ENCODE measurements around the gene PHF19. TPM values are rescaled to one million over a fixed set of nuclear protein-coding genes. Genes with fewer than 3 reads are reported as not detected.
A peak's percentile ranks its signal among the peaks of the same experiment; 100 is the strongest.

PHF19 gene
- 100 to 1,000 TPM; 331 to 351 TPM for total RNA-seq

GRCh38 chr9:120876842-120877240, at the start of gene PHF19:
Gene PHF19 (minus strand): TSS chr9:120877188. CDS start chr9:120874741, 2,447 bp downstream.
- ChIA-PET POLR2A (interaction anchor here (1.0 to 2.8 kb wide), 4 partner anchors 15 to 53 kb away, joined by 3 to 11 read pairs (median 6); no protein-coding TSS in a partner anchor), CTCF (interaction anchor here (0.8 to 1.6 kb wide), 5 partner anchors 9 to 47 kb away, joined by 3 to 6 read pairs (median 3); no protein-coding TSS in a partner anchor)
- no peaks in the 10 kb centered on the region for H3K27me3 Mint-ChIP-seq
- peak within 1 kb of the TSS; percentile 98 for H3K27ac Mint-ChIP-seq
- H3K9me3 Mint-ChIP-seq, result no peaks in the 10 kb centered on the region
- H3K4me1 Mint-ChIP-seq, result peaks cover 82% of the 10 kb centered on the region
- peak; percentile 59 for DNase-seq
- H3K36me3 Mint-ChIP-seq (ENCODE audit: low read depth), result peaks cover 59% of the 10 kb centered on the region
- peak within 1 kb of the TSS; percentile 90 for H3K4me3 Mint-ChIP-seq

DNA sequence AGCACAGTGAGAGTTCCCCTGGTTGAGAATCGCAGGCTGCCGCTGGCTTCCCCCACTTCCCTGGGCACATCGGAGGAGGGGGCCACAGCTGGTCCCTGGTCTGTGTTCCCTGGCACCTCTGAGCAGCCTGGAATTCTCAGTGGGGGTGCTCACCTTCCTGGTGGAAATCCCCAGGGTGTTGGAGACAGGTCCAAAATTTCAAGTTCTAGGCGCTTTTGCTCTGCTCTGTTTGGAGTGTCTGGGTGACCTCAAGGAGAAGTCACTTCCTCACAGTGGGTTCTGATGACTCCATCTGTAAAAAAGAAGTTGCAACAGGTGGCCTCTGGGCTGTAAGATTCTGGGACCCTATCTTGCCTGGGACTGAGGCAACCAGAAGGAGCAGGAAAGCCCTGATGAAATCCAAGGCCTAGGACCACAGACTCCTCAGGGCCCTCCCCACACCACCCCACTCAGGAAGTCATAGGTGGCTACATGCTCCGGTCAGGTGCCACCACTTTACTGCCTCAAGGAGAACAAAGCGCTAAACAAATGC, 49.5 kb upstream of the PHF19 start, which contains the start of gene TRAF1:
TRAF1 (minus strand) TSS at position 400 of the 532 bp plus-strand sequence. CDS start 721 bp downstream, outside the sequence.
- peak; percentile 40 for DNase-seq
- POLR2A ChIA-PET, result interaction anchor here (0.6 to 1.6 kb wide), 4 partner anchors 31 to 54 kb away, joined by 3 to 6 read pairs (median 3); no protein-coding TSS in a partner anchor
- Mint-ChIP-seq H3K27me3 (no peaks in the 10 kb centered on the region), H3K27ac (peak within 1 kb of the TSS; percentile 98), H3K4me3 (peak within 1 kb of the TSS; percentile 92), H3K36me3 (ENCODE audit: low read depth) (peaks cover 61% of the 10 kb centered on the region), H3K4me1 (peaks cover 84% of the 10 kb centered on the region), H3K9me3 (no peaks in the 10 kb centered on the region)
- CTCF ChIA-PET, result interaction anchor here (0.6 to 2.2 kb wide), 5 partner anchors 9 to 62 kb away, joined by 3 to 9 read pairs (median 3); no protein-coding TSS in a partner anchor

- Mint-ChIP-seq H3K36me3 (ENCODE audit: low read depth) (peaks cover 66% of the 10 kb centered on the region), H3K9me3 (no peaks in the 10 kb centered on the region), H3K27ac (peak overlapping the region; percentile 98), H3K4me3 (peak overlapping the region; percentile 92), H3K4me1 (peaks cover 84% of the 10 kb centered on the region), H3K27me3 (no peaks in the 10 kb centered on the region)
- ChIA-PET CTCF (interaction anchor here (0.6 to 2.2 kb wide), 6 partner anchors 9 to 52 kb away, joined by 3 to 10 read pairs (median 4); no protein-coding TSS in a partner anchor), POLR2A (interaction anchor here (0.6 to 1.8 kb wide), 7 partner anchors 29 to 53 kb away, joined by 3 to 6 read pairs (median 3); partner anchors contain the start of gene PHF19)
- peak; percentile 62 for DNase-seq
Observed at GRCh38 chr9:120925535-120926396, 48.8 kb upstream of the PHF19 start.

GRCh38 chr9:120924698-120925534, 47.9 kb upstream of the PHF19 start:
- Mint-ChIP-seq H3K27ac (peak overlapping the region; percentile 98), H3K27me3 (no peaks in the 10 kb centered on the region), H3K4me1 (peaks cover 86% of the 10 kb centered on the region), H3K4me3 (peak overlapping the region; percentile 92), H3K9me3 (no peaks in the 10 kb centered on the region), H3K36me3 (ENCODE audit: low read depth) (peaks cover 71% of the 10 kb centered on the region)
- DNase-seq, result no peak
- CTCF ChIA-PET, result interaction anchor here (0.8 to 2.2 kb wide), 6 partner anchors 11 to 55 kb away, joined by 3 to 10 read pairs (median 4); no protein-coding TSS in a partner anchor
- POLR2A ChIA-PET, result interaction anchor here (1.0 to 1.8 kb wide), 3 partner anchors 9 to 48 kb away, joined by 3 to 7 read pairs (median 6); partner anchors contain the start of gene PHF19

- peaks cover 87% of the 10 kb centered on the region for H3K4me1 Mint-ChIP-seq
- POLR2A ChIA-PET, result interaction anchor here (1.0 to 1.8 kb wide), 2 partner anchors 8 to 46 kb away, joined by 6 to 7 read pairs; partner anchors contain the start of gene PHF19
- H3K36me3 Mint-ChIP-seq (ENCODE audit: low read depth), result peaks cover 80% of the 10 kb centered on the region
- no peak for DNase-seq
- H3K27me3 Mint-ChIP-seq, result no peaks in the 10 kb centered on the region
- no peaks in the 10 kb centered on the region for H3K9me3 Mint-ChIP-seq
- CTCF ChIA-PET, result interaction anchor here (0.9 to 1.9 kb wide), 5 partner anchors 11 to 54 kb away, joined by 3 to 10 read pairs (median 3); partner anchors contain the start of gene PHF19
- peak overlapping the region; percentile 98 for H3K27ac Mint-ChIP-seq
- H3K4me3 Mint-ChIP-seq, result peak overlapping the region; percentile 92
Observed at GRCh38 chr9:120923620-120924328, 46.8 kb upstream of the PHF19 start.

DNA sequence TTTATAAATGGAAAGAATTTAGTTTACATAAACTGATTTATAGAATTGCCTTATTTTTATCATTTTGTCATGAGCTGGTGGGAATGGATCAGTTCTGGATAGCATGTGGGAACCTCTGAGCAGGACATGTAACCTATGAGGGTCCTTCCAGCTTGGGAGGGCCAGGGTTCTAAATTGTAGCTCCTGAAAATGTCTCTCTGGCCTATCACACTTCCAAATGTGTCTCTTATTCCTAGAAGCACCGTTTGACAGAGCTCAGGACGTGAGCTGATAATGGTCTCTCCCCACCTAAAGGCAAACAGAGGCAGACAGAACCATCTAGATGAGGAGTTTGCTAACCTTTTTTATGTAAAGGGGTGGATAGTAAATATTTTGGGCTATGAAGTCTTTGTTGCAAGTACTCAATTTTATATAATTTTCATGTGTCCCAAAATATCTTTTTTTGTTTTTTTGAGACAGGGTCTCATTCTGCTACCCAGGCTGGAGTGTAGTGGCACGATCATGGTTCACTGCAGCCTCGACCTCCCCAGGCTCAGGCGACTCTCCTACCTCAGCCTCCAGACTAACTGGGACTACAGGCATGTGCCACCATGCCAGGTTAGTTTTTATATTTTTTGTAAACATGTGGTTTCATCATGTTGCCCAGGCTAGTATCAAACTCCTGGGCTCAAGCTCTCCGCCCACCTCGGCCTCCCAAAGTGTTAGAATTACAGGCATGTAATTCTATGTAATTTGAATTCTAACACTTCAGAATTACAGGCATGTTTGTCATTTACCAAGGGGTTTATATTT, 45.6 kb upstream of the PHF19 start:
- DNase-seq, result no peak
- CTCF ChIA-PET, result interaction anchor here (0.6 to 2.6 kb wide), 7 partner anchors 9 to 45 kb away, joined by 3 to 11 read pairs (median 4); partner anchors contain the start of gene PHF19
- peaks cover 82% of the 10 kb centered on the region for H3K36me3 Mint-ChIP-seq (ENCODE audit: low read depth)

DNA sequence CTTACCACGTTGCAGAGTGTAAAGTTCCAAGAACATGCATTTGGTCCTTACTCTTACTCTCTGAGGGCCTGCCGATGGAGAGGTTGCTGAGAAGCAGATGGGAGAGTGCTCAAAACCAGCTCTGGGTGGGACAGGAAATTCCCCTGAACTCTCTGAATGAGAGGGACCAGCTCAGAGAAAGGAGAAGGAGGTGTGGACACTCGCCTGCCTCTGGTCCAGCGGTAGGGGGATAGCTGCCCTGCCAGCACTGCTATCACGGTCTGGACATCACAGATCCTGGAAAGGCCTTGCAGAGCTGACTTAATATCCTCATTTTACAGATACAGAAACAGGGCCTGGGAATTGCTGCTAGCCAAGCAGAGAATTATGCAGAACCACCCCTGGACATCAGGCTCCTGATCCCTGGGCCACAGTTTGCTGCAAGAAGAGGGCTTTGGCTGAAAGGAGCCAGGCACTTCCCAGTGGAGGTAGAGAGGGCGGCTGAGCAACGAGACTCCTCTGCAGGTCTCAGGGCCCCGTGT, 44.7 kb upstream of the PHF19 start:
- DNase-seq, result no peak
- Mint-ChIP-seq H3K27ac (peak overlapping the region; percentile 85), H3K4me1 (peaks cover 87% of the 10 kb centered on the region), H3K4me3 (peak overlapping the region; percentile 92), H3K9me3 (peaks cover 7% of the 10 kb centered on the region), H3K36me3 (ENCODE audit: low read depth) (peaks cover 88% of the 10 kb centered on the region), H3K27me3 (no peaks in the 10 kb centered on the region)
- ChIA-PET POLR2A (interaction anchor here (0.5 kb wide), 1 partner anchor 22 kb away, joined by 6 read pairs; no protein-coding TSS in a partner anchor), CTCF (interaction anchor here (0.6 to 2.6 kb wide), 7 partner anchors 8 to 201 kb away, joined by 3 to 11 read pairs (median 4); no protein-coding TSS in a partner anchor)

More for the DNA sequence above, 45.6 kb upstream of the PHF19 start:
- Mint-ChIP-seq H3K4me3 (peak overlapping the region; percentile 92), H3K27ac (peak overlapping the region; percentile 85), H3K9me3 (peaks cover 3% of the 10 kb centered on the region), H3K27me3 (no peaks in the 10 kb centered on the region), H3K4me1 (peaks cover 87% of the 10 kb centered on the region)
- POLR2A ChIA-PET, result interaction anchor here (0.5 kb wide), 1 partner anchor 14 kb away, joined by 3 read pairs; no protein-coding TSS in a partner anchor

DNA sequence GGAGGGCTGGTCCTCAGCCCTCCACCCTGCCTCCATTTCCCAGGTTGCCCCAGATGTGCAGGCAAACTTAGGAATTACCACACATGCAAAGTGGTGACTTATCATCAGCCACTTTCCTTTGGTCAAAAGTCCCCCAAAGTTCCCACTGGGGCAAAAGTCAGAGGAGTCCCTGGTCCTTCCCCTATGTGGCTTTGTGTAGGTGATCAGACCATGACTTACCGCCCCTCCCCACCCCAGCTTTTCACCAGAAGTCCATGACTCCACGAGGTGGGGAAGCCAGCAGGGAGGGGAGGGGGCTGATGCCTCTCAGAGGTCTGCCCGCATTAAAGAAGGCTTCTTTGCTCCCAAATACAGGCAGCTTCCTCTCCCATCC, 43.8 kb upstream of the PHF19 start:
- POLR2A ChIA-PET, result no interaction called here
- peaks cover 7% of the 10 kb centered on the region for H3K9me3 Mint-ChIP-seq
- peaks cover 91% of the 10 kb centered on the region for H3K36me3 Mint-ChIP-seq (ENCODE audit: low read depth)
- CTCF ChIA-PET, result interaction anchor here (0.9 to 2.6 kb wide), 7 partner anchors 7 to 31 kb away, joined by 3 to 11 read pairs (median 4); no protein-coding TSS in a partner anchor
- H3K27me3 Mint-ChIP-seq, result no peaks in the 10 kb centered on the region
- H3K27ac Mint-ChIP-seq, result peak overlapping the region; percentile 85
- no peak for DNase-seq
- peaks cover 91% of the 10 kb centered on the region for H3K4me1 Mint-ChIP-seq
- peak overlapping the region; percentile 92 for H3K4me3 Mint-ChIP-seq

GRCh38 chr9:120919843-120920805, 43.1 kb upstream of the PHF19 start:
- CTCF ChIA-PET, result interaction anchor here (0.9 to 1.7 kb wide), 5 partner anchors 13 to 31 kb away, joined by 3 to 8 read pairs (median 3); no protein-coding TSS in a partner anchor
- POLR2A ChIA-PET, result interaction anchor here (1.2 kb wide), 1 partner anchor 23 kb away, joined by 3 read pairs; no protein-coding TSS in a partner anchor
- Mint-ChIP-seq H3K4me1 (peaks cover 88% of the 10 kb centered on the region), H3K9me3 (peaks cover 7% of the 10 kb centered on the region), H3K4me3 (peak overlapping the region; percentile 92), H3K27me3 (no peaks in the 10 kb centered on the region), H3K36me3 (ENCODE audit: low read depth) (peaks cover 88% of the 10 kb centered on the region), H3K27ac (peak overlapping the region; percentile 85)
- DNase-seq, result no peak

All from activated CD4-positive, alpha-beta T cell treated with anti-CD3 and anti-CD28 coated beads, Interleukin-2, amount 10 ng/mL, durations not matched to agents 7 days and 5 days (primary cell).